Fibroblast of villous mesenchyme (primary cell): ENCODE data around the gene SNED1. TPM values are rescaled to one million over a fixed set of nuclear protein-coding genes. Genes with fewer than 3 reads are reported as not detected.

Experiments used
- DNase-seq: peaks from one replicate; pipeline ENCODE4 v3.0.0-alpha.2; 2010; ENCODE audit warnings: low read depth
- H3K4me3 ChIP-seq: 2 replicates; pipeline ENCODE4 v1.5.1; 2011; ENCODE audit warnings: low read depth, mild to moderate bottlenecking, low read length
- total RNA-seq: library from RNA; depleted of rRNA; stranded (reverse); fragments of >200 nt; gene quantifications from 2 replicates; pipeline ENCODE4 v1.2.3, GENCODE V29; 2012
- TF ChIP-seq, protein P1 (sequence below): IDR thresholded peaks from 2 replicates; pipeline ENCODE4 v1.5.1; 2012; ENCODE audit warnings: low read depth, mild to moderate bottlenecking, low read length; ENCODE audit not compliant: insufficient read depth

The SNED1 gene
- total RNA-seq, 1 donor = 6.5 TPM

DNA sequence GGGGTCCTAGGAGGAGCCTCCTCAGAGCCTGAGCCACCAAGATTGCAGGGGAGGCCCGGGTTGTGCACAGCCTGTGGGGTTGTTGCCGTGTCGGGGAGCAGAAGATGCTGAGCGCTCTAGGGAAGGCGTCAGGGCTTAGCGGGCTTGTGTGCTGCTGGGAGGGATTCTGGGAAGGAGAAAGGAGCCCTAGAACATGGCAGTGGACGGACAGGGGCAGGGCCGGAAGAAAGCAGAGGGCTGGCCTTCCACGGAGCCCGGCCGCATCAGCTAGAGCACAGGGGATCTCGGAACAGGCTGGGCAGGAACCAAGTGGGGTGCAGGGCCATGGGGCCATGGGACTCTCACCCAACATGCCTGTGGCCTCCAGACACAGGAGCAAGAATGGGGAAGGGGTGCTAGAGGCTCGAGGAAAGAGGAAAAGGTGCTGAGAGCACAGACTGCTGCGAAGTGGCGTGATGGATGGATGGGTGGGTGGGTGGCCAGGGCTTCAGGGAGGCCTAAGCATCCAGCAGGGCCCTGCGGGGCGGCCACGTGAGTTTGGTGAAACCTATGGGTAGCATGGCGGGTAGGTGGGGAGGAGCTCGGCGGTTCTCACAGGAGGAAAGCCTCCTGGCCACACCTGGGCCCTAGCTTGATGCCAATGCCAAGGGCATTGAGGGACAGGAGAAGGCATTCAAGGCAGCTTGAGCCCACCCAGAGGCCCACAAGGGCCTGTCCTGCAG lies 67.9 kb downstream of the SNED1 start:
- DNase-seq = no peak
- H3K4me3 ChIP-seq = no peak overlapping the region
- TF ChIP-seq, protein P1, sequence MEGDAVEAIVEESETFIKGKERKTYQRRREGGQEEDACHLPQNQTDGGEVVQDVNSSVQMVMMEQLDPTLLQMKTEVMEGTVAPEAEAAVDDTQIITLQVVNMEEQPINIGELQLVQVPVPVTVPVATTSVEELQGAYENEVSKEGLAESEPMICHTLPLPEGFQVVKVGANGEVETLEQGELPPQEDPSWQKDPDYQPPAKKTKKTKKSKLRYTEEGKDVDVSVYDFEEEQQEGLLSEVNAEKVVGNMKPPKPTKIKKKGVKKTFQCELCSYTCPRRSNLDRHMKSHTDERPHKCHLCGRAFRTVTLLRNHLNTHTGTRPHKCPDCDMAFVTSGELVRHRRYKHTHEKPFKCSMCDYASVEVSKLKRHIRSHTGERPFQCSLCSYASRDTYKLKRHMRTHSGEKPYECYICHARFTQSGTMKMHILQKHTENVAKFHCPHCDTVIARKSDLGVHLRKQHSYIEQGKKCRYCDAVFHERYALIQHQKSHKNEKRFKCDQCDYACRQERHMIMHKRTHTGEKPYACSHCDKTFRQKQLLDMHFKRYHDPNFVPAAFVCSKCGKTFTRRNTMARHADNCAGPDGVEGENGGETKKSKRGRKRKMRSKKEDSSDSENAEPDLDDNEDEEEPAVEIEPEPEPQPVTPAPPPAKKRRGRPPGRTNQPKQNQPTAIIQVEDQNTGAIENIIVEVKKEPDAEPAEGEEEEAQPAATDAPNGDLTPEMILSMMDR = no peak

DNA sequence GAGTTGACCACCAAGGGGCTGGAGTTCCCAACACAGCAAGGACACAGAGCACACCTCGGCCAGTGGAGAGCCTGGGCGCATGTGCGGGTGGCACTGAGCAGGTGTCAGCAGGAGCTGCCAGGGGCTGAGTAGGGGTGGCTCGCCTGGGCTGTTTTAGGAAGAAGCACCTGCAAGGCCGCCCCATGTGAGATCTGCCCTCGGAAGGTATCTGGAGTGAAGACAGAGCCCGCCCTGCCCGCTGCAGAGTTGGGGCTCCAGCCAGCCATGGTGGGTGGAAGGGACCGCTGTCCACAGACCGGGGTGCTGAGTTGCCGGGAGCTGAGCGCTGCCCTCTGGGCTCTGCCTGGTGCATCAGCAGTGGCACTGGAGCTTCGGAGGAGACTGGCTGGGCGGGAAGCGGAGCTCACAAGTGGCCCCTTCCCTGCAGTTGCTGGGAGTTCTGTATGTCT lies 68.5 kb downstream of the SNED1 start:
- DNase-seq = no peak
- TF ChIP-seq, protein P1 = peak; percentile 9
- no peak overlapping the region for H3K4me3 ChIP-seq

GRCh38 chr2:241067501-241068135 lies 69.2 kb downstream of the SNED1 start:
- TF ChIP-seq, protein P1 = no peak
- H3K4me3 ChIP-seq = no peak overlapping the region
- no peak for DNase-seq

GRCh38 chr2:241068136-241068941 lies 69.9 kb downstream of the SNED1 start:
- TF ChIP-seq, protein P1 = no peak
- DNase-seq = no peak

DNA sequence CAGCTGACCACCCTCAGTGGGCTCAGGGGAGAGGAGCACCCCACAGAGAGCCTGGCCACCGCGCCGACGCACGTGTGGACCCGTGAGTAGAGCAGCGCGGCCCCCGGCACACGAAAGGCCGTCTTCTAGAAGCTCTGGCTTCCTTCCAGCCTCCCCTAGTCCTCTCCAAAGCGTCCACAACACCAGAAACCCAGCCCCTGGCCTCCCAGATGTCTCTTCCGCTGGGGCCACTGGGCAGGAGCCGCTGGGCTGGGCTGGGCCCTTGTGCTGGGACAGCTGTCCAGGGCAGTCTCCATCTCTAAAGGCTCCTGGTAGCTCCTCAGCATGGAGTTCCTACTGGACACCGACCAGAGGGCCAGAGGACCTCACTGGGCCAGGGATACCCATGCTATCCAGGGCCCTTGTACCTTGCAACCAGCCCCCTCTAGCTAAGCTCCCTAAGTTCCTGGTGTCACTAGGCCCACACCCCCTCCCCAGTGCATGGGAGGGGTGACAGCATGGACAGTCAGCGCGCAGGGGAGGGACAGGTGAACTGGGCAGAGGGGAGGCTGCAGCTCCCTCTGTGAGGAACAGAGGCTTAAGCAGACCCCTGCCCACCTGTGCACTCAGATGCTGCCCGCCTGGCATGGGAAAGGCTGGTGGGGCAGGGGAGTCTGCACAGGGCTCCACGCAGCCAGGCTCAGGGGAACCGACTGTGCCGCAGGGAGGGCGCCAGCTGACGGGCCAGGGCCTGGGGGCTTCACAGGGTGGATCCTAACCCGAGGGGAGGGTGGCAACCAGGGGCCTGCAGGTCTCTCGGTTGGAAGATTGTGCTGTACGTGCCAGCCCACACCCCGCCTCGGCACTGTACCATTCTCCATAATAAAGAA lies 70.8 kb downstream of the SNED1 start:
- TF ChIP-seq, protein P1 = no peak
- no peak for DNase-seq
- H3K4me3 ChIP-seq = no peak overlapping the region

More at GRCh38 chr2:241068136-241068941, 69.9 kb downstream of the SNED1 start:
- H3K4me3 ChIP-seq = no peak overlapping the region

GRCh38 chr2:241069821-241070281 lies 71.4 kb downstream of the SNED1 start:
- no peak for DNase-seq
- TF ChIP-seq, protein P1 = no peak
- no peak overlapping the region for H3K4me3 ChIP-seq
